DMS 273 (cell line): ENCODE measurements around the gene SCNN1A.

Experiments
- DNase-seq: peaks from one replicate; lab custom pipeline; 2025; ENCODE audit not compliant: unreplicated experiment; lab: John Stamatoyannopoulos, UW

The SCNN1A gene

DNA sequence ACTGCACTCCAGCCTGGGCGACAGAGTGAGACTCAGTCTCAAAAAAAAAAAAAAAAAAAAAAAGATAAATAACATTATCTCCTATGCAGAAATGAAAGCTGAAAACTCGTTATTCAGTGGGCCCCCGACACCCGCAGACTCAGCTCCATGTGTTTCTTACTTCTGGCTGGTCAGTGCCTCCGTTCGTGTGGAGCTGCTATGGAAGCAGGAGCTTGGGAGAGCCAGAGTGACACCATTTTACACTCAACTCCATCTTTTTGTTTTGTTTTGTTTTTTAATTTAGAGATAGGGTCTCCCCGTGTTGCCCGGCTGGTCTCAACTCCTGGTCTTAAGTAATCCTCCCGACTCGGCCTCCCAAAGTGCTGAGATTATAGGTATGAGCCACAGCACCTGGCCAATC, 78.2 kb downstream of the SCNN1A start:
- DNase-seq = no peak
